OCI-LY7 (cell line): ENCODE results near the gene RAD51B. TPM values are rescaled to one million over a fixed set of nuclear protein-coding genes. Genes with fewer than 3 reads are reported as not detected.

Experiments
- BruUV-seq: library from RNA; stranded (reverse); fragments of 400-500 nt; replicated peaks from 2 replicates; lab custom pipeline; 2021; lab: Mats Ljungman, UMichigan
- CTCF ChIA-PET: fragments of 300-600 bp; sonication (Branson Sonifier 250); formaldehyde crosslinking; loops from one replicate; lab custom pipeline; 2022; ENCODE audit warnings: antibody characterized with exemption; ENCODE audit not compliant: unreplicated experiment; lab: Charles Lee
- POLR2A ChIA-PET: fragments of 300-600 bp; sonication (Branson Sonifier 250); formaldehyde crosslinking; loops from one replicate; lab custom pipeline; 2022; ENCODE audit warnings: antibody characterized with exemption; lab: Charles Lee
- DNase-seq: peaks from one replicate; pipeline ENCODE4 v3.0.0-alpha.2; 2015; ENCODE audit warnings: low spot score
- H2AFZ ChIP-seq: fragments of 200-600 bp; sonication (generic), shearing (Covaris generic); 2 replicates; pipeline ENCODE4 v1.6.1; 2014; ENCODE audit warnings: mild to moderate bottlenecking, antibody characterized with exemption, low read length, moderate library complexity
- H3K27ac ChIP-seq: fragments of 200-600 bp; sonication (generic); 2 replicates; pipeline ENCODE4 v1.5.1; 2014; ENCODE audit warnings: mixed run types, low read depth, mild to moderate bottlenecking, moderate library complexity, low read length, inconsistent platforms; ENCODE audit not compliant: poor library complexity, severe bottlenecking
- H3K36me3 ChIP-seq: fragments of 200-600 bp; sonication (generic); 2 replicates; pipeline ENCODE4 v1.6.1; 2014; ENCODE audit warnings: mild to moderate bottlenecking, antibody characterized with exemption, low read length, moderate library complexity, mixed read lengths; ENCODE audit not compliant: insufficient read depth
- H3K4me1 ChIP-seq: fragments of 200-600 bp; sonication (generic); 2 replicates; pipeline ENCODE4 v1.5.1; 2014; ENCODE audit warnings: mild to moderate bottlenecking, low read length; ENCODE audit not compliant: insufficient read depth, poor library complexity, severe bottlenecking
- H3K4me2 ChIP-seq: fragments of 200-600 bp; sonication (generic); 2 replicates; pipeline ENCODE4 v1.6.1; 2014; ENCODE audit warnings: mild to moderate bottlenecking, low read length
- H3K4me3 ChIP-seq: fragments of 200-600 bp; sonication (generic); 2 replicates; pipeline ENCODE4 v1.5.1; 2014; ENCODE audit warnings: mild to moderate bottlenecking, low read depth, low read length; ENCODE audit not compliant: poor library complexity, severe bottlenecking
- H3K79me2 ChIP-seq: fragments of 200-600 bp; sonication (generic); 2 replicates; pipeline ENCODE4 v1.6.1; 2016; ENCODE audit warnings: low read depth, mild to moderate bottlenecking, low read length, moderate library complexity, mixed read lengths; ENCODE audit not compliant: insufficient read depth
- H3K9me2 ChIP-seq: fragments of 200-600 bp; sonication (generic); 2 replicates; pipeline ENCODE4 v1.6.1; 2016; ENCODE audit warnings: mild to moderate bottlenecking, low read length, mixed read lengths; ENCODE audit not compliant: insufficient read depth
- H3K9me3 ChIP-seq: fragments of 200-600 bp; sonication (generic); 2 replicates; pipeline ENCODE4 v1.6.1; 2014; ENCODE audit warnings: mild to moderate bottlenecking, mixed run types, low read length, mixed read lengths
- H4K20me1 ChIP-seq: fragments of 200-600 bp; sonication (generic); 2 replicates; pipeline ENCODE4 v1.6.1; 2014; ENCODE audit warnings: mild to moderate bottlenecking, antibody characterized with exemption, low read length, moderate library complexity, mixed read lengths; ENCODE audit not compliant: insufficient read depth
- EZH2phosphoT487 ChIP-seq: fragments of 200-600 bp; sonication (generic); IDR thresholded peaks from 2 replicates; pipeline ENCODE4 v1.6.1; 2018; ENCODE audit warnings: low read depth, borderline replicate concordance, mild to moderate bottlenecking, mixed run types, antibody characterized with exemption, low read length, moderate library complexity, mixed read lengths
- intact Hi-C: fragments of 100-400 bp; cut with micrococcal nuclease; formaldehyde crosslinking; loops from one replicate; pipeline ENCODE4 v1.10.0; 2022; ENCODE audit not compliant: unreplicated experiment
- total RNA-seq, 2 experiments: library from RNA; depleted of rRNA in 1 of 2; stranded (reverse); fragments of >200 nt in 1 of 2; shearing (Covaris generic) in 1 of 2; gene quantifications; 2 replicates each; pipeline ENCODE4 v1.2.3, GENCODE V29; 2014 to 2022
- TF ChIP-seq, protein P1 (sequence below): fragments of 200-600 bp; sonication (generic); conservative IDR thresholded peaks from 2 replicates; pipeline ENCODE4 v1.5.1; 2014; ENCODE audit warnings: mild to moderate bottlenecking, antibody characterized with exemption, low read length, moderate library complexity, mixed read lengths

Gene RAD51B
- total RNA-seq, 2 experiments from 2014 or later: 41.4 to 89.9 TPM

DNA sequence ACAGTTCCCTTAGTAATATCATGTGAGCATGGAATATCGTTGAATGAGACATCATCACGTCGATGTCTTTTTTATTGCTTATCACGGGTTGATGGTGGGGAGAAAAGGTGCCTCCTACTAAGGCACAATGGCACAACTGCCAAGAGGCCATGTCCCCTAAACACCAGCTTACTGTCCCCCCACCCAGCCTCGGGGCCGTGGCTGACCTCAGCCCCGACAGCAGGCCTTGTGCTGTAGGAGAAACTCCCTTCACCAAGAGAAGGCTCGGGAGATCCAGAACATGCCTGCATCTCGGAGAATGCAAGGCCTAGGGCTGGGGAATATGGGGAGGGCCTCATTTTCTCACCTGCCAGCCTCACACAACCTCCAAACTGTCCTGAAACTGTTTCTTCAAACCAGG, 950.5 kb downstream of the RAD51B start:
- Histone ChIP-seq H3K4me2 (no peak overlapping the region), H3K36me3 (no peaks in the 10 kb centered on the region), H3K9me2 (no peaks in the 10 kb centered on the region), H3K27ac (no peak overlapping the region), H4K20me1 (no peaks in the 10 kb centered on the region), H2AFZ (no peak overlapping the region), H3K4me3 (no peak overlapping the region), H3K4me1 (no peaks in the 10 kb centered on the region), H3K9me3 (no peaks in the 10 kb centered on the region), H3K79me2 (no peaks in the 10 kb centered on the region)
- POLR2A ChIA-PET: no interaction called here
- BruUV-seq: no TSS peak
- no peak for TF ChIP-seq EZH2phosphoT487
- TF ChIP-seq, protein P1, sequence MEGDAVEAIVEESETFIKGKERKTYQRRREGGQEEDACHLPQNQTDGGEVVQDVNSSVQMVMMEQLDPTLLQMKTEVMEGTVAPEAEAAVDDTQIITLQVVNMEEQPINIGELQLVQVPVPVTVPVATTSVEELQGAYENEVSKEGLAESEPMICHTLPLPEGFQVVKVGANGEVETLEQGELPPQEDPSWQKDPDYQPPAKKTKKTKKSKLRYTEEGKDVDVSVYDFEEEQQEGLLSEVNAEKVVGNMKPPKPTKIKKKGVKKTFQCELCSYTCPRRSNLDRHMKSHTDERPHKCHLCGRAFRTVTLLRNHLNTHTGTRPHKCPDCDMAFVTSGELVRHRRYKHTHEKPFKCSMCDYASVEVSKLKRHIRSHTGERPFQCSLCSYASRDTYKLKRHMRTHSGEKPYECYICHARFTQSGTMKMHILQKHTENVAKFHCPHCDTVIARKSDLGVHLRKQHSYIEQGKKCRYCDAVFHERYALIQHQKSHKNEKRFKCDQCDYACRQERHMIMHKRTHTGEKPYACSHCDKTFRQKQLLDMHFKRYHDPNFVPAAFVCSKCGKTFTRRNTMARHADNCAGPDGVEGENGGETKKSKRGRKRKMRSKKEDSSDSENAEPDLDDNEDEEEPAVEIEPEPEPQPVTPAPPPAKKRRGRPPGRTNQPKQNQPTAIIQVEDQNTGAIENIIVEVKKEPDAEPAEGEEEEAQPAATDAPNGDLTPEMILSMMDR: no peak
- no peak for DNase-seq
- intact Hi-C loops: no loop called here
- CTCF ChIA-PET: no interaction called here

DNA sequence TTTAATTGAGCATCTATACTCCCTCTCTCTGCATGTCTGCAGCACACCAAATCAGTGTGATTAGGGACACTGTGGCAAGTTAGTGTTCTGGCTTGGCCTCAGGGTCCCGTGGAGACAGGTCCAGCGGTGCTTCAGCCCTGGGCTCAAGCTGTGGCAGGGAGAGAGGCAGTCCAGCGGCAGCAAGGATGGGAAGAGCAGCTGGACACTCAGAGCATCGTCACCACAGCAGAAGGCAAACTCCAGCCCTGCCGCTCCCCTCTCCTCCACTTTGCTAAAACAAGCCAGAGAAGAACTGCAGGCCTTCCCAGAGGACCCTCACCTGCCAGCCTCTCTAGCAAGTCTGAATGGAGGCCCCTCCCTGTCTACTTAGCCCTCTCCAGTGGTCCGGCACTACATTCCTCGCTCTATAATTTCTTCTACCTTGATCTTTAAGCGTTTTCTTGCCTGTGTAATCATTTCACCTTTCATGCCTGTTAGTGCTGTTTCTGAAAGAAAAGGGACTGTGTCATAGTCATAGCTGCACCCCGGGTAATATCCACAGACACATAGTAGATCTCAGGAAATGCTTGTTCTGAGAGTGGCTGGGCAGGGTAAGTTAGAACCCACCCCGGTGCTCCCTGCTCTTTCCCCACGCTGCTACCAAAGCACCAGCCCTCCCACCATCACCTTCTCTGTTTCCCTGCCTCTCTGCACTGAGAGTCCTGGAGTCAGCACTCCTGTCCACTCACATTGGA, 951.1 kb downstream of the RAD51B start:
- H3K79me2 ChIP-seq: no peaks in the 10 kb centered on the region
- H3K9me3 ChIP-seq: no peaks in the 10 kb centered on the region
- DNase-seq: no peak
- H3K4me2 ChIP-seq: no peak overlapping the region
- ChIA-PET CTCF (no interaction called here), POLR2A (no interaction called here)
- no peaks in the 10 kb centered on the region for H4K20me1 ChIP-seq
- H3K9me2 ChIP-seq: no peaks in the 10 kb centered on the region
- no peak overlapping the region for H3K4me3 ChIP-seq
- no peaks in the 10 kb centered on the region for H3K4me1 ChIP-seq
- no peak overlapping the region for H3K27ac ChIP-seq
- TF ChIP-seq EZH2phosphoT487: no peak
- TF ChIP-seq, protein P1: no peak
- intact Hi-C loops: no loop called here
- H3K36me3 ChIP-seq: no peaks in the 10 kb centered on the region
- H2AFZ ChIP-seq: no peak overlapping the region
- BruUV-seq: no TSS peak

DNA sequence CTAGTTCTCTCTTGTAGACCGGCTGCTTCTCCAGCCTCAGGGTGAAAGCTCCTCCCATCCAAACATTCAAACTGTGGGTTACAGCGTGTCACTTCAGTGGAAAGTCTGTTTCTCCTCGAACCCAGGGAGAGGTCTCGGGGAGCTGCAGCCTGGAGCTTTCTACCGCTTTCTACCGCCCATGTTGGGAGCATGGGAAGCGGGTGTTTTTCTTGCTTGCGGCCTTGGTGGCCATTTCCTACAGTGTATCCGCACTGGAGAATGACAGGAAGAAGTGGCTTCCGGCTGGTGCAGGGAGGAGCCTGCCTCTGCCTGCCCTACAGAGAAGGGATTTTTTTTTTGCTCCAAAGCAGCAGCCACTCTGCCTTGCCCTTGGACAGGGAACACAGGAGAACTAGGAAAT, 952.1 kb downstream of the RAD51B start:
- Histone ChIP-seq H3K36me3 (no peaks in the 10 kb centered on the region), H3K4me3 (no peak overlapping the region), H3K4me2 (no peak overlapping the region), H3K4me1 (no peaks in the 10 kb centered on the region), H3K79me2 (no peaks in the 10 kb centered on the region), H3K27ac (no peak overlapping the region), H2AFZ (no peak overlapping the region), H3K9me2 (no peaks in the 10 kb centered on the region), H4K20me1 (no peaks in the 10 kb centered on the region), H3K9me3 (no peaks in the 10 kb centered on the region)
- no TSS peak for BruUV-seq
- no peak for TF ChIP-seq EZH2phosphoT487
- TF ChIP-seq, protein P1: no peak
- DNase-seq: no peak
- ChIA-PET POLR2A (no interaction called here), CTCF (no interaction called here)
- intact Hi-C loops: no loop called here
